ENCODE measurements around the gene POC1B.

POC1B gene

DNA sequence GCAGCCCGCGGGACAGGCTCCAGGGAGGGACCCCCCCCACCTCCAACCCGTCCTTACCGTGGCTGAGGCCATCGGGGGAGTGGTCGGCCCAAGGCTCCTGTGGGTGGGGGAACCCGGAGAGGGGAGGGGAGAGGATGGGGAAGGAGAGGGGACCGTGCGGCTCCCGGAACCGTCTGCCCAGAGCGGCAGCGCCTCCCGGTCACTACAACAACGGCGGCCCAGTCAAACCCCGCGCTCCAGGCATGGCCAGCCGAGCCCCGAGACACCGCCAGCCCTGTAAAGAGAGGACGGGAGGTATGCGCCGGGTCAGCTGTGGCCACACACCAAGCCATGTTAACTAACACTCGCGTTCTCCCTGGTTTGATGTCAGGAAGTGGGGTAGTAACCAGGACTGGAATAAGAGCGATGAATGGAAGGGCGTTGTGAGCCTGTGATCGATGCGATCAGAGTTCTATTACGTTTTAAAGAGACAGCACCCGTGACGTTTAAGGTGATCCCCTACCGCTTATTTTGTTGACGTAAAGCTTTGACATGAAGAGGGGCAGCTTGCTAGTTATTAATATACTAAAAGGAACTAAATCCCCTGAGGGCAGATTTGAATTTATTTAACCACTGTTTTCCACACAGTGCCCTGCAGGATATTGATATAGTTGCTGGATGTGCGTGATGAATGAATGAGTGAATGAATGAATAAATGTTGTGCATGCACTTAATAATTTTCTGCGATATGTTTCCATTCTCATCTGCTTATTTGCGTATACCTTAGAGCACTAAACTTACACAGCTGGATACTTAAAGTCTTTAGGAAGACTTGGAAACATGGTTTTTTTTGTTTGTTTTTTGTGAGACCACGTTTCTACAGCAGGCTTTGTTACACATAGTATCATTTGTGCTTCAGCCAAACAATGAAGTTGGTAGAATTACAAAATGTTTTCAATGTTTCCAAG is at the start of gene POC1B:
TSS of gene POC1B (minus strand) at position 224 of the 947 bp plus-strand sequence. CDS start at position 72, 152 bp downstream.
- peak; percentile 61 to 79 for DNase-seq

DNA sequence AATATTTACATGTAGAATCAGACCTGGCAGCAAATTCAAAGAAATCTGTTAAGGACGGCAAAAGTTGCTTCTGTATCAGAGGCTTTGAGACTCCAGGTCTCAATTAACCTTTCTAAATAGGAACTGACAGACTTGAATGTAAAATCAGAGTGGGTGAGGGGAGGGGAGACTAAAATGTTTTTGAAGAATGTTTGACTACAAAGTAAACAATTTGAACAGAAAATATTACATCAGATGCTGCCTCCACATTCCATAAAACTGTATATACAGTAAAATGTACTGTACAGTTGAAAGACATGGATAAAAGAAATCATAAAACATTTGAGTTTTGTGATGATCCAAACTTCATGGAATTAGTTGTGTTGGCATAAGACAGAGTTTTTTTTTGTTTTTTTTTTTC is 49.5 kb upstream of the POC1B start:
- no peak for DNase-seq

DNA sequence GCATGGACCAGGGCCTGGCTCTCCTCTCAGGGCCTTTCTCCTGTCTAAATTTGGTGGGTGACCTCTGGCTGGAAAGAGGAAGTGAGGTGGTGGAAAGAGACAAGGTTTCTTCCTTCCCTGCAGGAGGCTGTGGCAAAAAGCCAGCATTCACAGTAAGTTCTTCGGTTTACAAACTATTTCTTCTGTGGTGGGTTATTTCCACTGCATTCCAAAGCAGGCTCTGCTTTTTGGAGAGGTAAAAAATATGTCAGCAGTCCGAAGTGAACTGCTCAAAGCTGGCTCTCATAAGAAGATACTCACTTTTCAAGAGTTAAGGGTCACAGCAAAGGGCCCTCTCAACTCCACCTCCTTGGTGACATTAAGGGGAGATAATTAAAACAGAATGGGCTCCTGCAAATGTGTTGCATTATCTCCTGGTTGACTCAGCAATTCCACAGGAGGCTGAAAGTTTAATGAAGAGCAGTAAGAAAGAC is 48.9 kb upstream of the POC1B start:
- DNase-seq, result no peak

DNA sequence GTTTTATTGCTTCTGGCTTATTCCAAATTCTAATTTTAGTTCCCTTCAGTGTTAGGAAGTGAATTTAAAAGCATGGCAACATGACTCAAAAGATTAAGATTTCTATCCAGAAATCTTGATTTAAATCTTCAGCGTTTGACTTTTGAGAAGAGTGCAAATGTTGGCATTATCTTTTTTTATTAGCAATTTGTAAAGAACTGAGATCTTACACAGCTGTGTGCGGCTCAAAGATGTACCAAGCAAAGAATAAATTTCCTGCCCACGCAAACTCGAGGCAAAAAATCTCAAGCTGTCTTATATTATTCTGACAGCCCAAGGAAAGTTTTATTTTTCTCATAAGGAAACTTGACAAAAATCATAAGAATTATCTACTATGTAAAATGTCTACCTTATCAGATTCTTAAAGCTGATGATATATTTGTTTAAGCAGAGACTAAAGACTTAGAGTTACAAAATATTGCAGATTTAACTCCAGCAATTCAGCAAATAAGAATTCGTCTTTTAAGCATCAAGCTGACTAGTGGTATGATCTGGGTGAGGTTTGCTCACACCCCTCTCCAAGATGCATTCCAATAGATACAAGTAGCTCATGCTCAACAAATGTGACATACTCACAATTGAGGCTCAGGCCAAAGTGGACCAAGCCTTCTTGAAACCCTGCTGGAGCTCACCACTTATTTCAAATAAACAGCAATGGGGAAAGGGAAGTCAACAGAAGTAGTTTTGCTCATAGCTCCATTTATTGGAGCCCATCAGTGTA is 47.4 kb upstream of the POC1B start:
- no peak for DNase-seq

GRCh38 chr12:89571491-89572195 is 45.8 kb upstream of the POC1B start:
- no peak for DNase-seq

DNA sequence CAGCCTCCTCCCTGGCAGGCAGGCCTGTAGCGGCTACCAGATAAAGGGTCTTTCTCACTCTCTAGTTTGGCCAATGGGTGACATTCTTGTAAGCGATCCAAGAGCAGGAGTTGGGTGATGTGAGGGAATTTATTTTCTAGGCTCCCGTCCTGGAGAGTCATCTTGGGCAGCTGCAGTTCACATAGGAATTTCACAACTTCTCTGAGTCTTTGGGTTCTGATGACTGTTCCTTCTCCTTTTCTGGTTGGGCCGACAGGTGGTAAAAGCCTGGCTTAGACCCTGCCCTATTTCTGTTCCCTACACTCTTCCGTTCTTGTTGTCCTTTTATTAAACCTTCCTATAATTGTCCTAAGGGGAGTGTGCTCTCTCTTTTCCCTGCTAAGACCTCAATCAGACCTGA is 42.6 kb upstream of the POC1B start:
- no peak for DNase-seq

- no peak for DNase-seq
These were observed 41.9 kb upstream of the POC1B start for GRCh38 chr12:89567691-89568239.

- DNase-seq, result no peak
These were observed 40.8 kb upstream of the POC1B start for GRCh38 chr12:89566615-89567014.

DNA sequence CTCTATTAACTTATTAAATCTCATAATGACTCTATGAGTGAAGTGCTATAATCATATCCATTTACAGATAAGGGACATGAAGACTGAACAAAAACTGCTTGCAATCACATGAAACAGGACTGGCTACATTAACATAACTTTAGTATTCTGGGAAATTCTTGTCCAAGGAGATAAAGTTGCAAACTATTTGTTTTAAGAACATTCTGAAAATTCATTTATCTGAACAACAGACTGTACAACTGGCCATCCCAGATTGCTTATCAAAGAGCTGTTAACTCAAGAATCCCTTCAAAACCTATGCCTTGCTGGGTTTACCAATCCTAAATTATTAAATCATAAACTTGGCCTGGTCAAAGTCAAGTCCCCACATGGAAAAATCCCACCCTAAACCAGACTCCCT is 39.2 kb upstream of the POC1B start:
- DNase-seq, result no peak

DNA sequence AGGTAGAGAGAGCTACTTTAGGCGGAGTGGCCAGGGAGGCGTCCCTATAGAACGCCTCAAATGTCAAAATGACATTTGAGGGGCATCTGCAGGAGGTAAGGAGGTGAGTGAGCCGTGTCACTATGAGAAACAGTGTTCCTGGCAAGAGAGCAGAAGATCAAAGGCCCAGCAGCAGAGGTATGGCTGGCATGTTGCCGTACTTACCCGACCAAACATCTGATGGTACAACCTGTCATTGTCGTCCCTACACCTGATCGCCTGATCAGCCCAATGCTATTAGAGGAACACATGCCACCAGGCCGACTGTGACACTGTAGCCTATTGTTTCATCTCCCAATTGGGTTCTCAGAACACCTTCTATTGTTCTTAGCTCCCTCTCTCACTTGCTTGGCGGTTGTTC is 33.9 kb upstream of the POC1B start:
- DNase-seq, result no peak

- no peak for DNase-seq
These were observed 31.1 kb upstream of the POC1B start for GRCh38 chr12:89556976-89557375.

DNA sequence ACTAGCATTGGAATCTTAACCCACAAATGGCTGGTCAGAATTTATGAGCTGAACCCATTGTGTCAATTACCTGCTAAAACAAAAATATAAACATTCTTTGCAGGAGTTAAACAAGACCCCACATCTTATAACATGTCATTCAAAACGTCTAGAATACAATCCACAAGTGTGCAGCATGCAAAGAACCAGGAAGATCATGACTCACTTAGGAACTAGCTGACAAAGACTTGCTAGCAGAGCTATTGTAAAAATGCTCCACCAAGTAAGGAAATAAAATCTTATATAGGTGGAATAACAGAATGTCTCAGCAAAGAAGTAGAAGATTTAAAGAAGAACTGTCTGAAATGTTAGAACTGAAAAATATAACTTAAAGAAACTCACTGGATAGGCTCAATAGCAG is 26.5 kb upstream of the POC1B start:
- DNase-seq, result no peak

- DNase-seq, result no peak
These were observed 25.9 kb upstream of the POC1B start for GRCh38 chr12:89551747-89552146.

GRCh38 chr12:89547101-89547500 is 21.3 kb upstream of the POC1B start:
- DNase-seq, result no peak

DNA sequence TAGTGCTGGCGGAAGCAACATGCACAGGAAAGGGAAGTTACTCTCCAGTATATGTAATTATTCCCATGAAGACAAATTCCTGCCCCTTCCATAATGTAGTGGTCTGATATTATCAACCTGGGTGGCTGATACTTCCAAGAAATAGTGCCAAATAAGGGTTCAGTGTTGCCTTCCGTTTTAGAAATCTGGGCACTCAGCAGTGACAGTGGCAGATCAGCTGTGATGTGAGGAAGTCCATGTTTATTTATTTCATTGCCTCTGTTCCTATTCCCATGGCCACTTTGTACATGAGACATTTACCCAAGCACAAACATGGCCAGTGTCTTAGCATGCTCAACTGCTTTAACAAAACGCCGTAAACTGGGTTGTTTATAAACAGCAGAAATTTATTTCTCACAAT is 20.3 kb upstream of the POC1B start:
- DNase-seq, result no peak

GRCh38 chr12:89544681-89545184 is 18.9 kb upstream of the POC1B start:
- DNase-seq, result no peak

DNA sequence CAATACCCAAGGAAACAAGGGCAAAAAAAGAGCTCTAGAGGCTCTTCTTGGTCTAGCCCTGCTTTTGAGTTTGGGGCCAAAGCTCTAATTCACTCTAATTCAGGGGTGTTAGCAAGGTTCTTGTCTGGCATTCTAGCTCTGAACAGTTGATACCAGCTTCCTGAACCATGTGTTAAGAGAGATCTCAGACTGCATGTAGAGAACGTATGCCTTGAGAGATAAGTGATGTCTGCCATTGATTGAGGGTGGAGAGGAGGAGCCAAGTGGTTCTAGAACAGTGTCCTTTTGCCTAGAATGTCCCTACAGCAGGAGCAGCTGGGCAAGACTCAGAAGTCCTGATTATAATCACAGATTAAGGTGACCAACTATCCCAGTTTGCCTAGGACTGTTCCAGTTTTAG is 18.2 kb upstream of the POC1B start:
- DNase-seq, result no peak

- DNase-seq, result peak; percentile 68 to 74
These were observed 17.2 kb upstream of the POC1B start for GRCh38 chr12:89542912-89543592.

- DNase-seq, result no peak
These were observed 16.4 kb upstream of the POC1B start for GRCh38 chr12:89542236-89542635.

GRCh38 chr12:89540586-89540985 is 14.7 kb upstream of the POC1B start:
- DNase-seq, result no peak

GRCh38 chr12:89539426-89540223 is 13.8 kb upstream of the POC1B start:
- no peak for DNase-seq

All from CD4-positive, alpha-beta T cell treated with Interleukin-4 for 1 hour (primary cell).